ENCODE data around the gene RGS13. TPM values are rescaled to one million over a fixed set of nuclear protein-coding genes. Genes with fewer than 3 reads are reported as not detected.

Gene RGS13
- total RNA-seq, 1 donor from 2014 or later, result 0.22 TPM

DNA sequence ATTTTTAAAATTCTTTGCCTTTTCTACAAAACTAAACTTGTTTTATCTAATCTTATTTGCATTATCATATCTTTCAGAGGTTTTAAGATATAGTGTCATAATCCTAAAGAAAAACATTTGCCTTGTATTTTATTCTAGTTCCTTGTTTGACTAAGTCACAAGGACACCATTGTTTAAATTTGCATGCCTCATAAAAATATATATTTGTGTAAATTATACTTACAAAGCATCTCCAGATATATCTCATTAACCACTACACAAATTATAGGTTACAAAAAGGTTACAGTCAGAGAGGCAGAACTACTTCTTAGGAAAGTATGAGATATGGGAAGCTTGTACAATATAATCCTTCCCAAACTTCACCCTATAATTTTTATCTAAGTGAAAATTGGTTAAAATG lies 4.2 kb upstream of the RGS13 start:
- Histone ChIP-seq H3K4me1 (peaks cover 33% of the 10 kb centered on the region), H3K4me3 (no peak overlapping the region), H3K36me3 (no peaks in the 10 kb centered on the region), H3K27me3 (ENCODE audit: low read depth) (no peaks in the 10 kb centered on the region), H3K27ac (replicated peaks) (no peak overlapping the region), H3K9me3 (replicated peaks) (no peaks in the 10 kb centered on the region)
- intact Hi-C loops (cut with micrococcal nuclease), result no loop called here
- no peak for DNase-seq
- TF ChIP-seq CTCF (IDR thresholded peaks at IDR 0.05; ENCODE audit: borderline replicate concordance), result no peak

GRCh38 chr1:192632188-192632587 lies 3.8 kb upstream of the RGS13 start:
- no peak for TF ChIP-seq CTCF (IDR thresholded peaks at IDR 0.05; ENCODE audit: borderline replicate concordance)
- H3K27me3 ChIP-seq (ENCODE audit: low read depth), result no peaks in the 10 kb centered on the region
- no peak overlapping the region for H3K27ac ChIP-seq (replicated peaks)
- no peaks in the 10 kb centered on the region for H3K9me3 ChIP-seq (replicated peaks)
- H3K4me1 ChIP-seq, result peaks cover 28% of the 10 kb centered on the region
- H3K36me3 ChIP-seq, result no peaks in the 10 kb centered on the region
- intact Hi-C loops (cut with micrococcal nuclease), result no loop called here
- no peak overlapping the region for H3K4me3 ChIP-seq
- DNase-seq, result no peak

GRCh38 chr1:192632641-192633532 lies 3.1 kb upstream of the RGS13 start:
- H3K27ac ChIP-seq (replicated peaks), result no peak overlapping the region
- no peaks in the 10 kb centered on the region for H3K9me3 ChIP-seq (replicated peaks)
- no peaks in the 10 kb centered on the region for H3K27me3 ChIP-seq (ENCODE audit: low read depth)
- TF ChIP-seq CTCF (IDR thresholded peaks at IDR 0.05; ENCODE audit: borderline replicate concordance), result no peak
- intact Hi-C loops (cut with micrococcal nuclease), result no loop called here
- H3K36me3 ChIP-seq, result no peaks in the 10 kb centered on the region
- peaks cover 22% of the 10 kb centered on the region for H3K4me1 ChIP-seq
- DNase-seq, result no peak
- H3K4me3 ChIP-seq, result no peak overlapping the region

DNA sequence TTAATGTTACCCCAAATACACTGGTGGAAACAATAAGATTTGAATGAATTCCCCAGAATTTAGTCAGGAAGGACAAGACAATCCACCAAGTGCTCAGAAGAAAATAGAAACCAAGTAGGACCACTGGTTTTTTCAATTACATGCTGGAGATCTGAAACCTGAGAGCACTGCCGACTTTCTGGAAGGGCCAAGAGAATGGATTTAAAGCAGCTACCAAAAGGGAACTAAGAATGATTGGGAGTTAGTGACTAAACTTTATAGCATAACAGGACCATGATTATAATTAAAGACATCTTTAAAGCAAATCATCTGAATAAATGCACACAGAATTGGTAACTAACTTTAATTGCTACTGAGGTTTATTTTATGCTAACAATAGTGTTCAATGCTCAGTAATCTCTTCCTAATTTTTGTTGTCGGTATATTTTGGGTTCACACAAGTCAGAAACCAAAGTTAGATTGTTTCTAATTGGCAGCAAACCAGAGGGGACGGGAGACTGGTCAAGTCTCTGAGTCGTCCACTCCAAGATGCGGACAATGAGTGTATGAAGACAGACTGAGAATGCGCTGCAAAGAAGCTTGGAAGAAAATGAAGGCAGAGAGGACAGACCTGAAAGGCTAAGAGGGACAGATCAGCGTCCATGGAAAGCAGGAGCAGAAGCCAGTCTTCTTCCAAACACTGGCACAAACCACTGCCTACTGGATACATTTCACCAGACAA lies 2.3 kb upstream of the RGS13 start:
- intact Hi-C loops (cut with micrococcal nuclease), result no loop called here

DNA sequence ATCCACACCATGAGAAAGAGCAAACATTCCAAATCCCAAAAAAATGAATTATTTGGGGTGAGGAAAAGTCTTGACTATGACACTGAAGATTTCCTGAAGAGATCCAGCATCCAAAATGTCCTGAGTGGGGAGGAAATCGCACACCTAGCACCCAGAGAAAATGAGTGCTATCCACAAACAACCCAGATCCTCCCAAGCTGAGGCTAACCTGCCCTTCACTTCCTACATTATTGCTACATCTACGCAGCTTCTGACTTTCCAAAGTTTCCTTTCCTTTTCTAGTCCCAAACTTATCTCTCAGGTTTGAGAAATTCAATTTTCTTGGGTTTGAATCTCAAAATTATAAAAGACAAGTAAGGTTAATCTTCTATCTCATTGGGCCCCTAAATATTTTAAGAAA lies 906 bp upstream of the RGS13 start:
- H3K27me3 ChIP-seq (ENCODE audit: low read depth), result no peaks in the 10 kb centered on the region
- H3K36me3 ChIP-seq, result no peaks in the 10 kb centered on the region
- H3K9me3 ChIP-seq (replicated peaks), result no peaks in the 10 kb centered on the region
- no peak for DNase-seq
- TF ChIP-seq CTCF (IDR thresholded peaks at IDR 0.05; ENCODE audit: borderline replicate concordance), result no peak
- no peak overlapping the region for H3K27ac ChIP-seq (replicated peaks)
- peaks cover 8% of the 10 kb centered on the region for H3K4me1 ChIP-seq
- no peak overlapping the region for H3K4me3 ChIP-seq
- intact Hi-C loops (cut with micrococcal nuclease), result no loop called here

More for the DNA sequence above, 2.3 kb upstream of the RGS13 start:
- no peak for DNase-seq
- Histone ChIP-seq H3K9me3 (replicated peaks) (no peaks in the 10 kb centered on the region), H3K4me1 (peaks cover 14% of the 10 kb centered on the region), H3K27me3 (ENCODE audit: low read depth) (no peaks in the 10 kb centered on the region), H3K27ac (replicated peaks) (no peak overlapping the region), H3K4me3 (no peak overlapping the region), H3K36me3 (no peaks in the 10 kb centered on the region)
- no peak for TF ChIP-seq CTCF (IDR thresholded peaks at IDR 0.05; ENCODE audit: borderline replicate concordance)
